Measurements from ENCODE around the gene POU6F2.

The POU6F2 gene

DNA sequence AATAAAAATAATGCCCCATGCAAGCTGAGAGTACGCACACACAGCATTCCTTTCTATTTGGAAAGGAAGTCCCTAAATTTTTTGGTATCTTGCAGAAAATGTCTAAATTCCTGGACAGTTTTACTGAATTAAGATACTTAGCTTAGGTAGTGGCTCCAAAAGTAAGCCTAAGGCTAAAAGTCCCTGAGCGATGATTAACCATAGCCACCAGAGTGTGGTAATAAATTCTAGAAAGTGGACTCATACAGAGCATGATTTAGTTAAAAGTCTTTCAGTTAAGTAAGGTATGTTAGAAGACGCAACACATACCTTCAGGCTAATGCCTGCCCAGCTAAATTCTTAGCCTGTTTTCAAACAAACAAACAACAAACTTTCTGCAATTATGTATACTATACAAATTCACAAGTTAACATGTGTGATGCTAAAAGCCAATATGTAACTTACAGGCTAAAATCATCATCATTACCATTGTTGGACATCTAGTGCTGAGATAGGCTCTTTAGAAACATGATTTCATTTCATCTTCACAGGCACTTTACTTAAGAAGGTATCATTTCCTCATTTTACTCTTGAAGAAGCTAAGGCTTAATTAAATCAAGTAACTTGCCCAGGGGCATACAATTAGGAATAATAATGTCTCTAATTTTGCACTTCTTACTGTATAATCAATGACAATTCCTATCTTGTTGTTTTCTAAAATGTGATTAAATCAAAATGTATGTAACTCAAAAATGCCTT, 327.1 kb downstream of the POU6F2 start:
- Histone ChIP-seq H3K27ac (ENCODE audit: low read length) (no peak overlapping the region), H4K20me1 (ENCODE audit: insufficient read depth, low read length) (no peaks in the 10 kb centered on the region), H3F3A (ENCODE audit: insufficient read depth, low read length) (no peaks in the 10 kb centered on the region), H3K9me3 (replicated peaks; ENCODE audit: insufficient read depth, low read length) (no peaks in the 10 kb centered on the region), H3K4me2 (ENCODE audit: low read depth, low read length) (no peak overlapping the region), H3K9ac (ENCODE audit: low read length) (no peak overlapping the region), H2AFZ (ENCODE audit: low read length) (no peak overlapping the region), H3K9me2 (replicated peaks; ENCODE audit: insufficient read depth, low read length) (no peaks in the 10 kb centered on the region), H3K4me3 (ENCODE audit: low read length) (no peak overlapping the region), H3K79me2 (ENCODE audit: low read length) (no peaks in the 10 kb centered on the region), H3K36me3 (replicated peaks; ENCODE audit: insufficient read depth, low read length) (no peaks in the 10 kb centered on the region), H3K4me1 (ENCODE audit: low read length) (no peaks in the 10 kb centered on the region), H3K27me3 (replicated peaks; ENCODE audit: insufficient read depth, low read length) (no peaks in the 10 kb centered on the region)
- no peak for DNase-seq
- TF ChIP-seq EZH2phosphoT487 (IDR thresholded peaks at IDR 0.05; ENCODE audit: low read length) (no peak), EZH2 (optimal IDR thresholded peaks at IDR 0.05; ENCODE audit: low read depth, low read length) (no peak)
- TF ChIP-seq, protein P1, sequence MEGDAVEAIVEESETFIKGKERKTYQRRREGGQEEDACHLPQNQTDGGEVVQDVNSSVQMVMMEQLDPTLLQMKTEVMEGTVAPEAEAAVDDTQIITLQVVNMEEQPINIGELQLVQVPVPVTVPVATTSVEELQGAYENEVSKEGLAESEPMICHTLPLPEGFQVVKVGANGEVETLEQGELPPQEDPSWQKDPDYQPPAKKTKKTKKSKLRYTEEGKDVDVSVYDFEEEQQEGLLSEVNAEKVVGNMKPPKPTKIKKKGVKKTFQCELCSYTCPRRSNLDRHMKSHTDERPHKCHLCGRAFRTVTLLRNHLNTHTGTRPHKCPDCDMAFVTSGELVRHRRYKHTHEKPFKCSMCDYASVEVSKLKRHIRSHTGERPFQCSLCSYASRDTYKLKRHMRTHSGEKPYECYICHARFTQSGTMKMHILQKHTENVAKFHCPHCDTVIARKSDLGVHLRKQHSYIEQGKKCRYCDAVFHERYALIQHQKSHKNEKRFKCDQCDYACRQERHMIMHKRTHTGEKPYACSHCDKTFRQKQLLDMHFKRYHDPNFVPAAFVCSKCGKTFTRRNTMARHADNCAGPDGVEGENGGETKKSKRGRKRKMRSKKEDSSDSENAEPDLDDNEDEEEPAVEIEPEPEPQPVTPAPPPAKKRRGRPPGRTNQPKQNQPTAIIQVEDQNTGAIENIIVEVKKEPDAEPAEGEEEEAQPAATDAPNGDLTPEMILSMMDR (IDR thresholded peaks at IDR 0.05; ENCODE audit: low read length) = no peak

DNA sequence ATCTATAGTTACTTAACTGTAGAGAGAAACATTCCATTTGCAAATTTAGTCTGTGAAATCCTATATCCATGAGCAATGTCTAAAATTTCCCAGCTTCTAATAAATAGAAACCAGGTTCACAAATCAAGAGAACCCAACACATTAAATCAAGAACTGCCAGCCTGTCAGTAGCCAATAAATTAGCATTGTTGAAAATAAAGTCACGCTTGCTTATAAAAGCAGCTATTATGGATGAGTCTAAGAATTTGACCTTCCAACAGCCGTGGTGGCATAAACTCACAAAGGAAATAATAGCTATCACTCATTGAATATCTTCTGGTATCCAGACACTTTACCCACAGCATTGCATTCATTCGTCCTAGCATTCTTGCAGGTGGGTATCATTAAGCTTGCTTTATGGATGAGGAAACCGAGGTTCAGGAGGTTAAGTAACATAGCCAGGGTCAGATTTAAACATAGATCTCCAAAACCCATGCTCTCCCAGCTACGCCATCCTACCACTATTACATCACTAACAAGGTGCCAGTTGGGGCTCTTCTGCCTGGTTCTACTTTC, 328.4 kb downstream of the POU6F2 start:
- no peaks in the 10 kb centered on the region for H3K4me1 ChIP-seq (ENCODE audit: low read length)
- no peak for TF ChIP-seq EZH2 (optimal IDR thresholded peaks at IDR 0.05; ENCODE audit: low read depth, low read length)
- TF ChIP-seq, protein P1 (IDR thresholded peaks at IDR 0.05; ENCODE audit: low read length) = no peak
- no peak for TF ChIP-seq EZH2phosphoT487 (IDR thresholded peaks at IDR 0.05; ENCODE audit: low read length)

DNA sequence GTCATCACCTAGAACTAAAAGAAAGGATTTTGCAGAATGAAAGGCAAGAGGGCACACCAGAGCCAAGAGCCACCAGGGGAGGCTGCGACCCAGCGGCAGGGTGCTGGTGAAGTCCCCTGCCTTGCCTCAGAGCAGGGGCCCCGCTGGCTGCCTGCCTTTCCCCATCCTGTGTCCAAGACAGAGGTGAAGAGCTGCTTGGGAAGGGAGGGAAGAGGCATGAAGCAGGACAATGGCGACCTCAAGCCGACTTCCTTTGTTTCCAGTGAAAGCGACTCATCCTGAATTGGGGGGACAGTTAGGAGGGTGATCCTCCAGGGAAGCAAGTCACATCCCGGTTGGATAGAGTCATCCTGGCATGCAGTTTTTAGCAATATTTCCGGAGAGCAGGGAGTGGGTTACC, 333.0 kb downstream of the POU6F2 start:
- no peak overlapping the region for H3K4me3 ChIP-seq (ENCODE audit: low read length)
- H2AFZ ChIP-seq (ENCODE audit: low read length) = no peak overlapping the region
- no peaks in the 10 kb centered on the region for H3K9me2 ChIP-seq (replicated peaks; ENCODE audit: insufficient read depth, low read length)
- DNase-seq = no peak
- H3K36me3 ChIP-seq (replicated peaks; ENCODE audit: insufficient read depth, low read length) = no peaks in the 10 kb centered on the region
- no peaks in the 10 kb centered on the region for H4K20me1 ChIP-seq (ENCODE audit: insufficient read depth, low read length)
- no peak overlapping the region for H3K9ac ChIP-seq (ENCODE audit: low read length)
- no peak overlapping the region for H3K27ac ChIP-seq (ENCODE audit: low read length)
- H3F3A ChIP-seq (ENCODE audit: insufficient read depth, low read length) = no peaks in the 10 kb centered on the region
- no peaks in the 10 kb centered on the region for H3K4me1 ChIP-seq (ENCODE audit: low read length)
- TF ChIP-seq, protein P1 (IDR thresholded peaks at IDR 0.05; ENCODE audit: low read length) = no peak
- TF ChIP-seq EZH2 (optimal IDR thresholded peaks at IDR 0.05; ENCODE audit: low read depth, low read length) (no peak), EZH2phosphoT487 (IDR thresholded peaks at IDR 0.05; ENCODE audit: low read length) (no peak)
- H3K27me3 ChIP-seq (replicated peaks; ENCODE audit: insufficient read depth, low read length) = no peaks in the 10 kb centered on the region
- no peaks in the 10 kb centered on the region for H3K9me3 ChIP-seq (replicated peaks; ENCODE audit: insufficient read depth, low read length)
- no peaks in the 10 kb centered on the region for H3K79me2 ChIP-seq (ENCODE audit: low read length)
- H3K4me2 ChIP-seq (ENCODE audit: low read depth, low read length) = no peak overlapping the region

More for the DNA sequence above, 328.4 kb downstream of the POU6F2 start:
- no peak for DNase-seq
- H2AFZ ChIP-seq (ENCODE audit: low read length) = no peak overlapping the region
- H3K79me2 ChIP-seq (ENCODE audit: low read length) = no peaks in the 10 kb centered on the region
- no peak overlapping the region for H3K4me3 ChIP-seq (ENCODE audit: low read length)
- H3K9ac ChIP-seq (ENCODE audit: low read length) = no peak overlapping the region
- no peaks in the 10 kb centered on the region for H3K27me3 ChIP-seq (replicated peaks; ENCODE audit: insufficient read depth, low read length)
- no peaks in the 10 kb centered on the region for H3K9me3 ChIP-seq (replicated peaks; ENCODE audit: insufficient read depth, low read length)
- H4K20me1 ChIP-seq (ENCODE audit: insufficient read depth, low read length) = no peaks in the 10 kb centered on the region
- no peaks in the 10 kb centered on the region for H3F3A ChIP-seq (ENCODE audit: insufficient read depth, low read length)
- no peaks in the 10 kb centered on the region for H3K36me3 ChIP-seq (replicated peaks; ENCODE audit: insufficient read depth, low read length)
- H3K27ac ChIP-seq (ENCODE audit: low read length) = no peak overlapping the region
- H3K9me2 ChIP-seq (replicated peaks; ENCODE audit: insufficient read depth, low read length) = no peaks in the 10 kb centered on the region
- no peak overlapping the region for H3K4me2 ChIP-seq (ENCODE audit: low read depth, low read length)
